Measurements from ENCODE around the gene TERT.
"Not testable (repeated sequence)": the region's sequence is repeated elsewhere in the genome, so short reads cannot be mapped to it uniquely, and the experiment has no call there.

Gene TERT

GRCh38 chr5:1330146-1330846 is 35.4 kb upstream of the TERT start:
- no peak overlapping the region for H3K4me3 ChIP-seq (ENCODE audit: low read length)
- DNase-seq (ENCODE audit: low read depth): peak; percentile 99

GRCh38 chr5:1329111-1329579 is 34.3 kb upstream of the TERT start:
- no peak for DNase-seq (ENCODE audit: low read depth)
- TF ChIP-seq CTCF (IDR thresholded peaks at IDR 0.05; ENCODE audit: insufficient read depth, low read depth, low read length, missing control alignments): no peak
- H3K4me3 ChIP-seq (ENCODE audit: low read length): no peak overlapping the region

More at GRCh38 chr5:1330146-1330846, 35.4 kb upstream of the TERT start:
- no peak for TF ChIP-seq CTCF (IDR thresholded peaks at IDR 0.05; ENCODE audit: insufficient read depth, low read depth, low read length, missing control alignments)

GRCh38 chr5:1328237-1329110 is 33.6 kb upstream of the TERT start:
- peak; percentile 61 for DNase-seq (ENCODE audit: low read depth)
- not testable (repeated sequence) for H3K4me3 ChIP-seq (ENCODE audit: low read length)

- not testable (repeated sequence) for H3K4me3 ChIP-seq (ENCODE audit: low read length)
Observed at GRCh38 chr5:1326901-1327756, 32.3 kb upstream of the TERT start.

GRCh38 chr5:1326532-1326875 is 31.6 kb upstream of the TERT start:
- H3K4me3 ChIP-seq (ENCODE audit: low read length); DNase-seq (ENCODE audit: low read depth): not testable (repeated sequence)

More at GRCh38 chr5:1326901-1327756, 32.3 kb upstream of the TERT start:
- peak; percentile 54 for DNase-seq (ENCODE audit: low read depth)

GRCh38 chr5:1325870-1326531 is 31.1 kb upstream of the TERT start:
- no peak overlapping the region for H3K4me3 ChIP-seq (ENCODE audit: low read length)
- no peak for DNase-seq (ENCODE audit: low read depth)
- TF ChIP-seq CTCF (IDR thresholded peaks at IDR 0.05; ENCODE audit: insufficient read depth, low read depth, low read length, missing control alignments): no peak

- TF ChIP-seq CTCF (IDR thresholded peaks at IDR 0.05; ENCODE audit: insufficient read depth, low read depth, low read length, missing control alignments): no peak
- DNase-seq (ENCODE audit: low read depth): no peak
- H3K4me3 ChIP-seq (ENCODE audit: low read length): no peak overlapping the region
Observed at GRCh38 chr5:1325191-1325741, 30.4 kb upstream of the TERT start.
